ENCODE measurements around the gene JUND.

DNA sequence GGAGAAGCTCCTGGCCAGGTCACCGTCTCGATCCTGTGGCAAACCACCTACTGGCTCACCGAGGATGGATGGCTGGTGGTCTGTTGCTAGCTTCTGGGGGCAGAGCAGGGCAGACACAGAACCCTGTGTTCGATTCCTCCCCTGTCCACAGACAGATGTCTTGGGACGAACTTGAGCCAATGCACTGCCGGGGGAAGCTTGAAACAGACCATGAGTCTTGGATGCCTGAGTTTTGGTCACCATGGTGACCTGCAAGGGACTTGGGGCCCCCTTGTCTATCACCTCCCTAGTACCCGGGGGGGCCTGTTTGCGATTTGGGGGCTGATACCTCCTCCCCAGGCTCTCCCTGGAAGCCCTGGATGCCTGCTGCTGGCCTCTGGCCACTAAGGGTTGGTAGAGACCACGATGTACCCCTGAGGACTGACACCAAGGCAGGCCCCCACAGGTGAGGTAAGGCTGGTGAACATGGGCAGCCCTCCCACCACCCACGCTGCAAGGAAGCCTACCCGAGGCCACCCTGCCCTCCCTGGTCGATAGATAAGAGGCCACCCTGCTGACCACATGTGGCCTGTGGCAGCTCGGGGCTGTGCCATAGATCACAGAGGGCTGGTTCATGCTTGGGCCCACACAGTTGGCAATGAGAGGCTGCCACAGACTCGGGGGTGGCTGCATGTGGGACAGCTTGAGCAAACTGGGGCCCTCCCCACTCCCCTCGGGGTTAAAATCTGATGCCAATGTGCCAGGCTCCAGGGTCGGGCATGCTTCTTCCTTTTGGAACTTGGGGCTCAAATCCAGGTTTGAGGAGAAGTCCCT is 17.9 kb downstream of the JUND start:
- TF ChIP-seq, protein P1, sequence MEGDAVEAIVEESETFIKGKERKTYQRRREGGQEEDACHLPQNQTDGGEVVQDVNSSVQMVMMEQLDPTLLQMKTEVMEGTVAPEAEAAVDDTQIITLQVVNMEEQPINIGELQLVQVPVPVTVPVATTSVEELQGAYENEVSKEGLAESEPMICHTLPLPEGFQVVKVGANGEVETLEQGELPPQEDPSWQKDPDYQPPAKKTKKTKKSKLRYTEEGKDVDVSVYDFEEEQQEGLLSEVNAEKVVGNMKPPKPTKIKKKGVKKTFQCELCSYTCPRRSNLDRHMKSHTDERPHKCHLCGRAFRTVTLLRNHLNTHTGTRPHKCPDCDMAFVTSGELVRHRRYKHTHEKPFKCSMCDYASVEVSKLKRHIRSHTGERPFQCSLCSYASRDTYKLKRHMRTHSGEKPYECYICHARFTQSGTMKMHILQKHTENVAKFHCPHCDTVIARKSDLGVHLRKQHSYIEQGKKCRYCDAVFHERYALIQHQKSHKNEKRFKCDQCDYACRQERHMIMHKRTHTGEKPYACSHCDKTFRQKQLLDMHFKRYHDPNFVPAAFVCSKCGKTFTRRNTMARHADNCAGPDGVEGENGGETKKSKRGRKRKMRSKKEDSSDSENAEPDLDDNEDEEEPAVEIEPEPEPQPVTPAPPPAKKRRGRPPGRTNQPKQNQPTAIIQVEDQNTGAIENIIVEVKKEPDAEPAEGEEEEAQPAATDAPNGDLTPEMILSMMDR (IDR thresholded peaks at IDR 0.05 in 8 of 11, conservative IDR thresholded peaks at IDR 0.05 in 3 of 11) = no peak
- TF ChIP-seq POLR2AphosphoS5 (IDR thresholded peaks at IDR 0.05) = peak in 1 of 3 donors; percentile 1
- no peak for TF ChIP-seq POLR2A (IDR thresholded peaks at IDR 0.05)
